MG63 (cell line): Measurements from ENCODE around the gene ABLIM3. TPM values are rescaled to one million over a fixed set of nuclear protein-coding genes. Genes with fewer than 3 reads are reported as not detected.

Experiments used
- DNase-seq: peaks from one replicate; pipeline ENCODE4 v3.0.0-alpha.2; 2020
- H3K27me3 ChIP-seq: fragments of 250-450 bp; sonication (Bioruptor Pico); 2 replicates; pipeline ENCODE4 v1.5.1; 2020; ENCODE audit warnings: mild to moderate bottlenecking, moderate library complexity
- H3K36me3 ChIP-seq: fragments of 250-450 bp; sonication (Bioruptor Pico); 2 replicates; pipeline ENCODE4 v1.5.1; 2020; ENCODE audit warnings: mild to moderate bottlenecking, moderate library complexity
- H3K4me3 ChIP-seq: fragments of 250-450 bp; sonication (Bioruptor Pico); 2 replicates; pipeline ENCODE4 v1.5.1; 2020; ENCODE audit warnings: mild to moderate bottlenecking, moderate library complexity
- H3K9me3 ChIP-seq: fragments of 250-450 bp; sonication (Bioruptor Pico); 2 replicates; pipeline ENCODE4 v1.5.1; 2020; ENCODE audit warnings: mild to moderate bottlenecking, moderate library complexity
- total RNA-seq: library from RNA; depleted of rRNA; stranded (reverse); fragments of >200 nt; shearing (Covaris generic); gene quantifications from 2 replicates; pipeline ENCODE4 v1.2.3, GENCODE V29; 2014; ENCODE audit warnings: low replicate concordance

The ABLIM3 gene
- total RNA-seq, 1 experiment from 2014 or later = 8.6 TPM

- no peaks in the 10 kb centered on the region for H3K9me3 ChIP-seq
- H3K36me3 ChIP-seq = peaks cover 2% of the 10 kb centered on the region
- no peaks in the 10 kb centered on the region for H3K27me3 ChIP-seq
- H3K4me3 ChIP-seq = no peak overlapping the region
- DNase-seq = no peak
Observed at GRCh38 chr5:149284501-149284900, 143.2 kb downstream of the ABLIM3 start.

- no peak overlapping the region for H3K4me3 ChIP-seq
- H3K9me3 ChIP-seq = no peaks in the 10 kb centered on the region
- DNase-seq = no peak
- no peaks in the 10 kb centered on the region for H3K27me3 ChIP-seq
- peaks cover 2% of the 10 kb centered on the region for H3K36me3 ChIP-seq
Observed at GRCh38 chr5:149285153-149285552, 143.9 kb downstream of the ABLIM3 start.

GRCh38 chr5:149288436-149288835 is 147.1 kb downstream of the ABLIM3 start:
- Histone ChIP-seq H3K27me3 (no peaks in the 10 kb centered on the region), H3K36me3 (peaks cover 2% of the 10 kb centered on the region), H3K4me3 (no peak overlapping the region), H3K9me3 (no peaks in the 10 kb centered on the region)
- no peak for DNase-seq

GRCh38 chr5:149289301-149289700 is 148.0 kb downstream of the ABLIM3 start:
- Histone ChIP-seq H3K4me3 (no peak overlapping the region), H3K27me3 (no peaks in the 10 kb centered on the region), H3K36me3 (peaks cover 2% of the 10 kb centered on the region), H3K9me3 (no peaks in the 10 kb centered on the region)
- no peak for DNase-seq

GRCh38 chr5:149294872-149295829 is 153.9 kb downstream of the ABLIM3 start:
- no peak overlapping the region for H3K4me3 ChIP-seq
- no peaks in the 10 kb centered on the region for H3K9me3 ChIP-seq
- H3K36me3 ChIP-seq = no peaks in the 10 kb centered on the region
- no peaks in the 10 kb centered on the region for H3K27me3 ChIP-seq
- DNase-seq = no peak

- no peak for DNase-seq
- Histone ChIP-seq H3K36me3 (peaks cover 5% of the 10 kb centered on the region), H3K27me3 (no peaks in the 10 kb centered on the region), H3K4me3 (no peak overlapping the region), H3K9me3 (no peaks in the 10 kb centered on the region)
Observed at GRCh38 chr5:149297340-149298025, 156.2 kb downstream of the ABLIM3 start.

- H3K36me3 ChIP-seq = peaks cover 5% of the 10 kb centered on the region
- DNase-seq = no peak
- H3K27me3 ChIP-seq = no peaks in the 10 kb centered on the region
- no peak overlapping the region for H3K4me3 ChIP-seq
- no peaks in the 10 kb centered on the region for H3K9me3 ChIP-seq
Observed at GRCh38 chr5:149298163-149298562, 156.9 kb downstream of the ABLIM3 start.

- Histone ChIP-seq H3K4me3 (no peak overlapping the region), H3K27me3 (no peaks in the 10 kb centered on the region), H3K9me3 (no peaks in the 10 kb centered on the region), H3K36me3 (peaks cover 5% of the 10 kb centered on the region)
- DNase-seq = no peak
Observed at GRCh38 chr5:149298842-149299404, 157.6 kb downstream of the ABLIM3 start.

GRCh38 chr5:149299451-149300054 is 158.3 kb downstream of the ABLIM3 start:
- H3K36me3 ChIP-seq = peaks cover 5% of the 10 kb centered on the region
- no peaks in the 10 kb centered on the region for H3K27me3 ChIP-seq
- DNase-seq = no peak
- no peak overlapping the region for H3K4me3 ChIP-seq
- no peaks in the 10 kb centered on the region for H3K9me3 ChIP-seq

GRCh38 chr5:149300441-149300840 is 159.1 kb downstream of the ABLIM3 start:
- H3K27me3 ChIP-seq = no peaks in the 10 kb centered on the region
- no peak for DNase-seq
- no peaks in the 10 kb centered on the region for H3K9me3 ChIP-seq
- H3K36me3 ChIP-seq = peaks cover 5% of the 10 kb centered on the region
- no peak overlapping the region for H3K4me3 ChIP-seq

GRCh38 chr5:149301049-149301743 is 159.9 kb downstream of the ABLIM3 start:
- no peak for DNase-seq
- H3K9me3 ChIP-seq = no peaks in the 10 kb centered on the region
- no peak overlapping the region for H3K4me3 ChIP-seq
- no peaks in the 10 kb centered on the region for H3K27me3 ChIP-seq
- H3K36me3 ChIP-seq = peaks cover 5% of the 10 kb centered on the region

GRCh38 chr5:149301744-149302380 is 160.6 kb downstream of the ABLIM3 start:
- Histone ChIP-seq H3K4me3 (no peak overlapping the region), H3K36me3 (peaks cover 9% of the 10 kb centered on the region), H3K27me3 (no peaks in the 10 kb centered on the region), H3K9me3 (no peaks in the 10 kb centered on the region)
- no peak for DNase-seq

GRCh38 chr5:149302641-149303040 is 161.3 kb downstream of the ABLIM3 start:
- Histone ChIP-seq H3K9me3 (no peaks in the 10 kb centered on the region), H3K4me3 (no peak overlapping the region)
- no peak for DNase-seq

GRCh38 chr5:149303210-149303609 is 161.9 kb downstream of the ABLIM3 start:
- Histone ChIP-seq H3K4me3 (no peak overlapping the region), H3K27me3 (no peaks in the 10 kb centered on the region), H3K36me3 (peaks cover 9% of the 10 kb centered on the region), H3K9me3 (no peaks in the 10 kb centered on the region)
- DNase-seq = no peak

More at GRCh38 chr5:149302641-149303040, 161.3 kb downstream of the ABLIM3 start:
- peaks cover 9% of the 10 kb centered on the region for H3K36me3 ChIP-seq
- no peaks in the 10 kb centered on the region for H3K27me3 ChIP-seq

- Histone ChIP-seq H3K27me3 (no peaks in the 10 kb centered on the region), H3K36me3 (peaks cover 9% of the 10 kb centered on the region), H3K4me3 (no peak overlapping the region), H3K9me3 (no peaks in the 10 kb centered on the region)
- no peak for DNase-seq
Observed at GRCh38 chr5:149304195-149305078, 163.1 kb downstream of the ABLIM3 start.
